ENCODE measurements around the gene SYCE3.

Gene SYCE3

GRCh38 chr22:50531546-50531961, 31.2 kb downstream of the SYCE3 start:
- DNase-seq (ENCODE audit: low read depth in 2 of 2) = peak; percentile 69 to 74

- DNase-seq (ENCODE audit: low read depth in 2 of 2) = peak; percentile 80 to 85
Measured at GRCh38 chr22:50530877-50531545, 31.7 kb downstream of the SYCE3 start.

- DNase-seq (ENCODE audit: low read depth in 2 of 2) = no peak
Measured at GRCh38 chr22:50530580-50530876, 32.2 kb downstream of the SYCE3 start.

- DNase-seq (ENCODE audit: low read depth in 2 of 2) = peak; percentile 65 to 71
Measured at GRCh38 chr22:50529897-50530579, 32.7 kb downstream of the SYCE3 start, which contains the start of gene TYMP. TSS of gene TYMP (minus strand) at chr22:50530012. CDS start at chr22:50529709, 303 bp downstream.

- DNase-seq (ENCODE audit: low read depth in 2 of 2) = no peak
Measured at GRCh38 chr22:50529416-50529896, 33.3 kb downstream of the SYCE3 start.

GRCh38 chr22:50528682-50529415, 33.9 kb downstream of the SYCE3 start:
- no peak for DNase-seq (ENCODE audit: low read depth in 2 of 2)

GRCh38 chr22:50527921-50528681, 34.6 kb downstream of the SYCE3 start:
- no peak for DNase-seq (ENCODE audit: low read depth in 2 of 2)

- peak in 1 of 2 donors; percentile 58 for DNase-seq (ENCODE audit: low read depth in 2 of 2)
Measured at GRCh38 chr22:50526834-50527801, 35.6 kb downstream of the SYCE3 start.

GRCh38 chr22:50526108-50526833, 36.4 kb downstream of the SYCE3 start:
- peak; percentile 80 to 90 for DNase-seq (ENCODE audit: low read depth in 2 of 2)

GRCh38 chr22:50525858-50526107, 36.9 kb downstream of the SYCE3 start:
- no peak for DNase-seq (ENCODE audit: low read depth in 2 of 2)

- DNase-seq (ENCODE audit: low read depth in 2 of 2) = peak; percentile 97 to 99
Measured at GRCh38 chr22:50525104-50525857, 37.4 kb downstream of the SYCE3 start, which contains the start of gene SCO2. TSS of gene SCO2 (minus strand) at chr22:50525598. CDS start at chr22:50524411, 1,187 bp downstream.

GRCh38 chr22:50524676-50525103, 38.0 kb downstream of the SYCE3 start:
- DNase-seq (ENCODE audit: low read depth in 2 of 2) = no peak

GRCh38 chr22:50523806-50524675, 38.7 kb downstream of the SYCE3 start:
- no peak for DNase-seq (ENCODE audit: low read depth in 2 of 2)

- DNase-seq (ENCODE audit: low read depth in 2 of 2) = no peak
Measured at GRCh38 chr22:50523458-50523805, 39.3 kb downstream of the SYCE3 start.

GRCh38 chr22:50522806-50523438, 39.8 kb downstream of the SYCE3 start:
- no peak for DNase-seq (ENCODE audit: low read depth in 2 of 2)

- no peak for DNase-seq (ENCODE audit: low read depth in 2 of 2)
Measured at GRCh38 chr22:50522208-50522805, 40.4 kb downstream of the SYCE3 start.

GRCh38 chr22:50521710-50522109, 41.0 kb downstream of the SYCE3 start:
- no peak for DNase-seq (ENCODE audit: low read depth in 2 of 2)
